ENCODE results near the gene CUBN. TPM values are rescaled to one million over a fixed set of nuclear protein-coding genes. Genes with fewer than 3 reads are reported as not detected.

CUBN gene
- total RNA-seq, 4 donors from 2014 or later, result 0.54 to 1.8 (median 1.3) TPM

DNA sequence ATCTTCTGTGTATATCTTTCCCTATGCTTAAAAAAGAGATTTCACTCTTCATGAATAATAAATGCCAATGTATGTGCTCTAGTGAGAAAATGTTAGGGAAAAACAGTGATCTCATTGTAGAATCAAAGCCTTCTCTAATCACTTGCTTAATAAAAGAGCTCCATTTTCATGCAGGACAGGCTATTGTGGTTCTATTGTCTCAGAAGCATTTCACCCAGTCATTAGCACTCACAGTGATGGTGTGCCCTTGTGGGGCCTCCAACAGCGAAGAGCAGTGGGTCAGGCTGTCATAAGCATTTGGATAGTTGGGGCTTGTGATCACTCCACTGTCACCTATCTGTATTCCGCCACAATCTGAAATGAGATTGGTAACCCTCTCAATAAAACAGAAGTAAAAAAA is 228.5 kb downstream of the CUBN start:
- no peak overlapping the region for H3K4me3 ChIP-seq (ENCODE audit: low read depth, poor library complexity, severe bottlenecking)
- intact Hi-C loops (cut with DNase I; ENCODE audit: low total_unique reads), result no loop called here
- no peak for TF ChIP-seq POLR2A (IDR thresholded peaks at IDR 0.05)
- TF ChIP-seq, protein P1, sequence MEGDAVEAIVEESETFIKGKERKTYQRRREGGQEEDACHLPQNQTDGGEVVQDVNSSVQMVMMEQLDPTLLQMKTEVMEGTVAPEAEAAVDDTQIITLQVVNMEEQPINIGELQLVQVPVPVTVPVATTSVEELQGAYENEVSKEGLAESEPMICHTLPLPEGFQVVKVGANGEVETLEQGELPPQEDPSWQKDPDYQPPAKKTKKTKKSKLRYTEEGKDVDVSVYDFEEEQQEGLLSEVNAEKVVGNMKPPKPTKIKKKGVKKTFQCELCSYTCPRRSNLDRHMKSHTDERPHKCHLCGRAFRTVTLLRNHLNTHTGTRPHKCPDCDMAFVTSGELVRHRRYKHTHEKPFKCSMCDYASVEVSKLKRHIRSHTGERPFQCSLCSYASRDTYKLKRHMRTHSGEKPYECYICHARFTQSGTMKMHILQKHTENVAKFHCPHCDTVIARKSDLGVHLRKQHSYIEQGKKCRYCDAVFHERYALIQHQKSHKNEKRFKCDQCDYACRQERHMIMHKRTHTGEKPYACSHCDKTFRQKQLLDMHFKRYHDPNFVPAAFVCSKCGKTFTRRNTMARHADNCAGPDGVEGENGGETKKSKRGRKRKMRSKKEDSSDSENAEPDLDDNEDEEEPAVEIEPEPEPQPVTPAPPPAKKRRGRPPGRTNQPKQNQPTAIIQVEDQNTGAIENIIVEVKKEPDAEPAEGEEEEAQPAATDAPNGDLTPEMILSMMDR (IDR thresholded peaks at IDR 0.05), result no peak
- DNase-seq (ENCODE audit: low spot score in 2 of 2), result no peak
- 50% methylated on average over 2 of the region's 2 CpGs for WGBS, 2 donors

DNA sequence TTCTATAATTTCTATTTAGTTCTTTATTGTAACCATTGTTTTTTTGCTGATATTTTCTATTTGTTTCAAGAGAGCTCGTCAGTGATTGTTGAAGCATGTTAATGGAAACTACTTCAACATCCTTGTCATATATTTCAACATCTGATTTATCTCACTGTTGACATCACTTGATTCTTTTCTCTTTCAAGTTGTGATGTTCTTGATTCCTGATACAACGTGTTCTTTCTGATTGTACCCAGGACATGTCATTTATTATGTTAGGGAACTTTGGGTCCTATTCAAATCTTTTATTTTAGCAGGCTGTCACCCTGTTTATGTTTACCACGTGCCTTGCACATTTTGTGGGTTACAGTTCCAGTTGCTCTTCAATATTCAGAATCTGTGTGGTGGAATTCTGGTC is 232.6 kb downstream of the CUBN start:
- intact Hi-C loops (cut with DNase I; ENCODE audit: low total_unique reads), result no loop called here
- no peak for DNase-seq (ENCODE audit: low spot score in 2 of 2)
- H3K4me3 ChIP-seq (ENCODE audit: low read depth, poor library complexity, severe bottlenecking), result no peak overlapping the region
- 67% methylated on average over 3 of the region's 3 CpGs for WGBS, 2 donors
- TF ChIP-seq, protein P1 (IDR thresholded peaks at IDR 0.05), result no peak
- no peak for TF ChIP-seq POLR2A (IDR thresholded peaks at IDR 0.05)

DNA sequence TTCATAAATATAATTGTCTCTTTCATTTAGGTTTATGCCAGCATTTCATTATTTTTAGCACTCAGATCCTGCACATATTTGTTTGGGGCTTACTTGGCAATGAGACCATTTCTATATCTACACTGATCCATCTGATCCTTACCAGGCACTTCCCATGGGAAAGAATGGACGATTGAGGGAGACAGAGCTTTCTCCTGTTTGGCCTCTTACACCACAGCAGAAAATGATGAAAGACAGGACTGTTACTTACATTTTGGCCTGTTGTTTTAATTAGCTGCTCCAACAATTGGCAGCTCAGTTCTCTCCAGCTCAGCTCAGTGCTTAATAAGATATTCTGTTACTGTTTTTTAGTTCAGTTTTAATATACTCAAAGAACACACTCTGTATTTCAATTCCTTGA is 234.8 kb downstream of the CUBN start:
- DNase-seq (ENCODE audit: low spot score in 2 of 2), result no peak
- 33 to 56% methylated on average over 1 of the region's 1 CpG for WGBS, 2 donors
- no peak overlapping the region for H3K4me3 ChIP-seq (ENCODE audit: low read depth, poor library complexity, severe bottlenecking)
- TF ChIP-seq, protein P1 (IDR thresholded peaks at IDR 0.05), result no peak
- TF ChIP-seq POLR2A (IDR thresholded peaks at IDR 0.05), result no peak
- intact Hi-C loops (cut with DNase I; ENCODE audit: low total_unique reads), result no loop called here

DNA sequence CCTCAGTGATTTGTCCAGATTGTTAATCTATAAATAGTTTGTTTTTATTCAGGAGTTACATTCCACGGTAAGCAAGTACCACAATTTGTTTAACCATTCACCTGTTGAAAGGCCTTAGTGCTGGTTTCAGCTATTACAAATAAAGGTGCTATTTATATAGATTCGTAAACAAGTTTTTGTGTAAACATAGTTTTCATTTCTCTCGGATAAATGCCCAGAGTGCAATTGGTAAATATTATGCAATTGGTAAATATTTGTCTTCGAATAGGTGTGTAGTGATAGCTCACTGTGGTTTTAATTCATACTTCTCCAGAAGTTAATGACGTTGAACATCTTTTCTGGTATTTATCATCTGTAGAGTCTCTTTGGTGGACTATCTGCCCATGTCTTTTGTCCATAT is 235.9 kb downstream of the CUBN start:
- no peak for DNase-seq (ENCODE audit: low spot score in 2 of 2)
- WGBS, 2 donors, result 74 to 75% methylated on average over 5 of the region's 5 CpGs
- intact Hi-C loops (cut with DNase I; ENCODE audit: low total_unique reads), result no loop called here
- TF ChIP-seq, protein P1 (IDR thresholded peaks at IDR 0.05), result no peak
- TF ChIP-seq POLR2A (IDR thresholded peaks at IDR 0.05), result no peak
- no peak overlapping the region for H3K4me3 ChIP-seq (ENCODE audit: low read depth, poor library complexity, severe bottlenecking)

DNA sequence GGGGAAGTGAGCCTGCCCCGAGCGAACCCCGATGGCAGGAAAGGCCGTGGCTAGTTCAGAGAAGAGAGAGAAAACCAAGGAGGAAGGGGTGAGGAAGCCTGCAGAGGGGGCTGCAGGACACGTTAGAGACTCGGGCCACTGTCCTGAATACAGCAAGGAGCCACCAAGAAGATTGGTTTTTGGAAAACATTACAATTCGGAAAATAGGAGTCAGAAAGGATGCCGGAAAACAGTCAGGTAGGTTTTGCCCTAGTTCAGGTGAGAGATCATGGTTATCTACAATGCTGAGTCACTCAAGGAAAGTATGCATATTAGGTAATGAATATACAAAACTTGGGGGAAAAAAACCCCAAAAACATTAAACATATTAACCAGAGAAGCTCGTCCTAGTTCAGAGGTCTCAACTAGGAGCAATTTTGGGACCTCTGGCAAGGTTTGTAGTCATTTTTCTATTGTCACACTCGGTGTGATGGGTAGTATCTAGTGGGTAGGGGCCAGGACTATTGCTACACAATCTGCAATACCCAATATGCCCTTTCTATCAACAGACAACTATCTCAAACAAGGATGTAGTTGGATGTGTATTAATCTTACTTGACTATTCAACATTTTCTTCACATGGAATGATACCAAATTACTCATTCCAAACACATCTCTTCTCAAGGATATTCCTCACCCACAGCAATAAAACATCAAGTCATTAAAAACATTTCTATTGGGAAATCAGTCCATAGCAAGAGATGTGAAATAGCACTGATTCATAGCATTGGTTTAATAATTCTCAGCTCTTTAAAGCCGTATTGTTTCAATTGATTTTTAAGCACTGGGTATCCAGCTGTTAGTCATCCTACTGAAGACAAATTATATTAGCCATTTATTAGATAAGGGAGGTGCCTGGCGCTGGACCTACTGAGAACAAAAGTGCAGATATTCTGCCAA is 238.0 kb downstream of the CUBN start:
- TF ChIP-seq, protein P1 (IDR thresholded peaks at IDR 0.05), result no peak
- TF ChIP-seq POLR2A (IDR thresholded peaks at IDR 0.05), result no peak
- WGBS, 2 donors, result 15 to 32% methylated on average over 12 of the region's 12 CpGs
- peak; percentile 55 to 92 for DNase-seq (ENCODE audit: low spot score in 2 of 2)
- H3K4me3 ChIP-seq (ENCODE audit: low read depth, poor library complexity, severe bottlenecking), result no peak overlapping the region
- intact Hi-C loops (cut with DNase I; ENCODE audit: low total_unique reads), result no loop called here
